Effector memory CD4-positive, alpha-beta T cell (primary cell): ENCODE results near the gene MEDAG.

Source experiments
- DNase-seq, 3 donors: peaks; one replicate each; pipeline ENCODE4 v3.0.0-alpha.2; 2020
- H3K27ac ChIP-seq: 2 replicates; pipeline ENCODE4 v1.7.0; 2013; ENCODE audit warnings: mild to moderate bottlenecking, low read length, moderate library complexity; ENCODE audit not compliant: insufficient read depth, poor library complexity, severe bottlenecking
- H3K27me3 ChIP-seq: replicated peaks from 2 replicates; pipeline ENCODE4 v1.7.0; 2013; ENCODE audit warnings: mild to moderate bottlenecking, low read length; ENCODE audit not compliant: insufficient read depth, control insufficient read depth, poor library complexity, severe bottlenecking
- H3K36me3 ChIP-seq: 2 replicates; pipeline ENCODE4 v1.7.0; 2013; ENCODE audit warnings: mild to moderate bottlenecking, low read length, moderate library complexity; ENCODE audit not compliant: control insufficient read depth, insufficient read depth
- H3K4me1 ChIP-seq: 2 replicates; pipeline ENCODE4 v1.7.0; 2013; ENCODE audit warnings: low read length, mild to moderate bottlenecking; ENCODE audit not compliant: control insufficient read depth, insufficient read depth, poor library complexity, severe bottlenecking
- H3K4me3 ChIP-seq: 2 replicates; pipeline ENCODE4 v1.7.0; 2013; ENCODE audit warnings: low read length, low read depth, mild to moderate bottlenecking; ENCODE audit not compliant: insufficient read depth, poor library complexity, severe bottlenecking
- H3K9me3 ChIP-seq: 2 replicates; pipeline ENCODE4 v1.7.0; 2013; ENCODE audit warnings: mild to moderate bottlenecking, low read length, moderate library complexity; ENCODE audit not compliant: control insufficient read depth

MEDAG gene

GRCh38 chr13:30865123-30866049, 40.7 kb upstream of the MEDAG start:
- Histone ChIP-seq H3K9me3 (no peaks in the 10 kb centered on the region), H3K4me1 (no peaks in the 10 kb centered on the region), H3K27me3 (no peaks in the 10 kb centered on the region), H3K27ac (no peak overlapping the region), H3K4me3 (no peak overlapping the region), H3K36me3 (no peaks in the 10 kb centered on the region)
- DNase-seq = peak in 1 of 3 donors; percentile 8

- no peaks in the 10 kb centered on the region for H3K36me3 ChIP-seq
- no peak overlapping the region for H3K4me3 ChIP-seq
- no peak overlapping the region for H3K27ac ChIP-seq
- H3K9me3 ChIP-seq = no peaks in the 10 kb centered on the region
- DNase-seq = no peak
- H3K4me1 ChIP-seq = no peaks in the 10 kb centered on the region
- no peaks in the 10 kb centered on the region for H3K27me3 ChIP-seq
These were observed 39.4 kb upstream of the MEDAG start for GRCh38 chr13:30866677-30867076.

DNA sequence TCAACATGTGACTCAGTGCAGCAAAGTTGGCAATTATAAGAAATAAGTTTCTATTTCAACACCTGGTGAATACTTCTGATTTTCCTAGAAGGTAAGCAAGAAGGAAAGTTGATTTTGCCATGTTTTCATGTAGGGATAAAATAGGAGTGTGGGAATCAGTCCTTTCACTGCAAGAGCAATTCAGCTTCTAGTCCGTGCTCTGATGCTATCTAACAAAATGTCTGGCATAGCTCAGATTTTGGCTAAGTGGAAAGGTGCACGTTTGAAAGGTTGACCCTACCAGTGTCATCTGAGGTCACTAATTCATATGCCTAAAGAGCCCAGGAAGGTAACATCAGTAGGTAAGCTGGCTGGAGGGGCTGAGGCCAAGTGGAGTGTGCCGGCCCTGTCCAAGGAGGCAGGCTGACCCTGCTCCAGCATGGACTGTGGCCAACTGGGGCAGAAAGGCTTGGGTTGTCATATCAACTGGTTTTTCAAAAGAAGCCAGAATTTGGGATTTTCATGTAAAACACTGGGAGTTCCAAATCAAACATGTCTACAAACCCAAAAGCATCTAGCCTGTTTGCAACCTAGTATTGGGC, 38.9 kb upstream of the MEDAG start:
- Histone ChIP-seq H3K27me3 (no peaks in the 10 kb centered on the region), H3K27ac (no peak overlapping the region), H3K4me1 (no peaks in the 10 kb centered on the region), H3K4me3 (no peak overlapping the region), H3K9me3 (no peaks in the 10 kb centered on the region), H3K36me3 (no peaks in the 10 kb centered on the region)
- no peak for DNase-seq

DNA sequence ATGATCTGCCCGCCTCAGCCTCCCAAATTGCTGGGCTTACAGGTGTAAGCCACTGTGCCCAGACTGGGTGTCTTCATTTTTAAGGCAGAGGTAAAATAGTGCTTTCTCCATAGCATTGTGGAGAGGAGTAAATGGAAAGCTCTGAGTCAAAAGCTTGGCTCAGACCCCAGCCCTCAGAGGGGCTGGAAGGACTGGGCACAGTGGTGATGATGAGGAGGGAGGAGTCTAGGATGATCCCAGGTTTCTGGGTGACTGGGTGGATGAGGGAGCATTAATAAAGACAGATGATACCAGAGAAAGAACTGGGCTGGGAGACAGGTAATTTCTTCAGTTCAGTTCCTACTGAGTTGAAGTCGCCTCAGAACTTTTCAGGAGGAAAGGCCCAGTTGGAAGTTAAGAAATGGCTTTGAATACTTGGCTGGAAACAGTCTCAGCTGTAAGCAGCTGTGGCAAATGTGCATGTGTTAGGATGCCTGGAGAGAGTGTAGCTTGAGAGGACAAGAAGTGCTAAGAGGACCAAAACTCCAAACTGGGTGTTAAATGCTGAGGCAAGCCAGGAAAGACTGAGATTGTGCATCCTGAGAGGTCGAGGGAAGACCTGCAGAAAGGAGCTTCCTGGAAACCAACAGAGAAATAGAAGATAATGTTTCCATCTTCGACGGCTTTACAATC, 37.1 kb upstream of the MEDAG start:
- Histone ChIP-seq H3K36me3 (no peaks in the 10 kb centered on the region), H3K4me1 (no peaks in the 10 kb centered on the region), H3K27ac (no peak overlapping the region), H3K4me3 (no peak overlapping the region), H3K9me3 (no peaks in the 10 kb centered on the region), H3K27me3 (no peaks in the 10 kb centered on the region)
- DNase-seq = no peak

DNA sequence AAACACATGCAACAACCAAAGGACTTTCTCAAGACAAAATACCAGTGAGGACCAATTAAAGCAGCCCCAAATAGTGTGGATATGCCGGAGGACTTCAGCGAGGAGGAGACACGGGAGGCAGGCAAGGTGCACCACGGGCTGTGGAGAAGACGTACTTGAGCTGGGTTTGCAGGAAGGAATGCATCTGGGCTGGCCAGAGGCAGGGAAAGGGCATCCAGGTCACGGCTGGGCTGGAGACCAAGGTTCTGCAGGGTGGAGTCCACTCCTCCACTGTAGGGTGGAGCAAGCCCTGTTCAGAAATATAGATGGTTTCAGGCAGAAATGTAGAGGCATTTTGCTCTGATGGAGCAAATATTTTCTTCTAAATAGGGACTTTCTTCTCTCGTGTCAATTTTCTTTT, 36.6 kb upstream of the MEDAG start:
- no peak for DNase-seq
- Histone ChIP-seq H3K9me3 (no peaks in the 10 kb centered on the region), H3K27ac (no peak overlapping the region), H3K4me1 (no peaks in the 10 kb centered on the region), H3K27me3 (no peaks in the 10 kb centered on the region), H3K36me3 (no peaks in the 10 kb centered on the region), H3K4me3 (no peak overlapping the region)

DNA sequence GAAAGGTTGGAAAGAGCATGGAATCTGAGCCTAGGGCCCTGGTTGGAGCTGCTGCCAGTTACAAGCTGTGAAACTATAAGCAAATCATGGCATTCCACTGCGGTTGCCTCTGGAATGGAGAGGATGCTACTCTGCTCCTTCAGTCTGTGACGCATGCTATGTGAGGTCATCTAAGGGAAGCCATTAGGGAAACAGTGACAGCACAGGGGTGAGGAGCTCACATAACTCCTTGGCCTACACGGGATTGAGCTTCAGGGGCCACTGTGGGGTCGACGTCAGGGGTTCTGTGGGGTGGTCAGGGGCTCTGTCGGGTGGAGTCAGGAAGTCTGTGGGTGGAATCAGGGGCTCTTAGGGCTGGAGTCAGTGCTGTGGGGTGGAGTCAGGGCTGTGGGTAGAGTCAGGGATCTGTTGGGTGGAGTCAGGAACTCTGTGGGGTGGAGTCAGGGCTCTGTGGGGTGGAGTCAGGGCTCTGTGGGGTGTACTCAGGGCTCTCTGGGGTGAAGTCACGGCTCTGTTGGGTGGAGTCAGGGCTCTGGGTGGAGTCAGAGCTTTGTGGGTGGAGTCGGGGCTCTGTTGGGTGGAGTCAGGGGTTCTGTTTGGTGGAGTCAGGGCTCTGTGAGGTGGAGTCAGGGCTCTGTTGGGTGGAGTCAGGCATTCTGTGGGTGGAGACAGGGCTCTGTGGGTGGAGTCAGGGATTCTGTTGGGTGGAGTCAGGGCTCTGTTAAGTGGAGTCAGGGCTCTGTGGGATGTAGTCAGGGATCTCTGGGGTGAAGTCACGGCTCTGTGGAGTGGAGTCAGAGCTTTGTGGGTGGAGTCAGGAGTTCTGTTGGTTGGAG, 35.8 kb upstream of the MEDAG start:
- no peak for DNase-seq
- Histone ChIP-seq H3K4me1 (no peaks in the 10 kb centered on the region), H3K27ac (no peak overlapping the region), H3K9me3 (no peaks in the 10 kb centered on the region), H3K36me3 (no peaks in the 10 kb centered on the region), H3K27me3 (no peaks in the 10 kb centered on the region), H3K4me3 (no peak overlapping the region)

DNA sequence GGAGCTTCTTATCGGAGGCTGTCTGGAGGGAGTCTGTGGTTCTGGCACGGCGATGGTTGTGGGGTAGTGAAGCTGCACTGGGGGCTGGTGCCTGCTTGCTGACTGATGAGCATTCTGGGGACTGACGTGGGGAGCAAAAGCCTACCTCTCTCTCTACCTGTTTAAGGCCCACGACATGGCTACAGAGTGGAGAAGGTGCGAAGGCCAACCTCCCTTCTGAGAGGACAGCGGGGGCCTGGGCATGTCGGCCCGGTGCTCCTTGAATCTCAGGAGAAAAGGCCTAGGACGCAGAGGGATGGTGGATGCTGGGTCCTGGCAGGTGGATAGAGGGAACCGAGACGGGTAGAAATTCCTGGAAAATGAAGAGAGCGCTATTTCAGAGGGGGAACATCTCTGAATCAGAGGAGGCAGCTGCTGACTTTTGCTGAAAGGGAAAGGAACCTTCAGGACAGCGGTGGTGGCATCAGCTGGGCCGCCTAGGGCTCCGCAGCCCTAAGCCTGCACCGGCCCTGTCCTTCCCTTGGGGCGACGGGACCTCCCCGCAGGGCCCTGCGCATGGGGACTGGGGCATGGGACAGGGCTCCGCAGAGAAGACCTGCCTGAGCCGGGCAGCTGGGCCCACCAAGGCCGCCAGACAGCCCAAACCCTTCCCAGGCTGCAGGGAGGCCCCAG, 35.0 kb upstream of the MEDAG start:
- DNase-seq = no peak
- Histone ChIP-seq H3K4me3 (no peak overlapping the region), H3K9me3 (no peaks in the 10 kb centered on the region), H3K36me3 (no peaks in the 10 kb centered on the region), H3K27ac (no peak overlapping the region), H3K4me1 (no peaks in the 10 kb centered on the region), H3K27me3 (no peaks in the 10 kb centered on the region)

GRCh38 chr13:30871588-30872275, 34.3 kb upstream of the MEDAG start:
- Histone ChIP-seq H3K27me3 (no peaks in the 10 kb centered on the region), H3K27ac (no peak overlapping the region), H3K4me1 (no peaks in the 10 kb centered on the region)

GRCh38 chr13:30872276-30872594, 33.8 kb upstream of the MEDAG start:
- H3K27me3 ChIP-seq = no peaks in the 10 kb centered on the region
- no peaks in the 10 kb centered on the region for H3K36me3 ChIP-seq
- DNase-seq = no peak
- H3K4me3 ChIP-seq = no peak overlapping the region
- H3K9me3 ChIP-seq = no peaks in the 10 kb centered on the region
- no peaks in the 10 kb centered on the region for H3K4me1 ChIP-seq
- no peak overlapping the region for H3K27ac ChIP-seq

More at GRCh38 chr13:30871588-30872275, 34.3 kb upstream of the MEDAG start:
- no peak for DNase-seq
- Histone ChIP-seq H3K9me3 (no peaks in the 10 kb centered on the region), H3K4me3 (no peak overlapping the region), H3K36me3 (no peaks in the 10 kb centered on the region)
